NCI-H510A (cell line): Measurements from ENCODE around the gene TXNDC2.
"Not testable (repeated sequence)": the region's sequence is repeated elsewhere in the genome, so short reads cannot be mapped to it uniquely, and the experiment has no call there.

Experiments
- DNase-seq: peaks from one replicate; lab custom pipeline; 2025; lab: John Stamatoyannopoulos, UW

The TXNDC2 gene

DNA sequence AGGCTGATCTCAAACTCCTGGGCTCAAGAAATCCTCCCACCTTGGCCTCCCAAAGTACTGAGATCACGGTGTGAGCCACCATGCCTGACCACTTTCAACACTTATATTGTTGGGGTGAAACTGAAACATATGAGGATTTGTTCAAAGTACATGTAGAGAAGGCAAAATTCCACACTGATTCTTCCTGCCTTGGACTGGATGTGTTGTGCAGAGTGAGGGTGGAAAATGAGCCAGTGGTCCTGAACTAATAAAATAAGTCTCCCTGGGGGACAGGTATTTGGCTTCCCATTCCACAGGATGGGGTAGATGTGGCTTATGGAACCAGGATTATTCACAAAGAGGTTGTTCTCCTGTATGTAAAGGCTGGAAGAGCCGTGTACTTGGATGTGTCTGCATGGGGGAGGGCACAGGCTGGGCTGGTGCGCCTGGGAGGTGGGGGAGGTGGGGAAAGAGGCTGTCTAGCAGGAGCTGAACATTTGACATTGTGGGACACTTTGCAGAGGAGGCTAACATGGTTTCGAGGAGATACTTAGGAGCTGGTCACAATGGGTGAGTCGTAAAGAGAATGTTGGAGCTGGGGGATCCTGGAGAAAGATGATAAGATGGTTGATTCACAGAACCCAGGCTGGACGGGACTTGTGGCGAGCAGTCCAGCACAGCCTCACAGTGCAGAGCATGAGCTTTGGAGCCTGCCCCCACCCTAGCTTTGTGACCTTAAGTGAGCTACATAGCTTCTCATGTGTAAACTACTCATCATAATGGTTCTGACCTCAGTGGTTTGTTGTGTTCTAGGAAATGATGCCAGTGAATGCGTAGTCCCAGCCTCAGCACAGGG lies at the start of gene TXNDC2:
TSS of gene TXNDC2 (plus strand) at position 804 of the 835 bp plus-strand sequence. CDS start 708 bp downstream, outside the sequence.
- DNase-seq = no peak

DNA sequence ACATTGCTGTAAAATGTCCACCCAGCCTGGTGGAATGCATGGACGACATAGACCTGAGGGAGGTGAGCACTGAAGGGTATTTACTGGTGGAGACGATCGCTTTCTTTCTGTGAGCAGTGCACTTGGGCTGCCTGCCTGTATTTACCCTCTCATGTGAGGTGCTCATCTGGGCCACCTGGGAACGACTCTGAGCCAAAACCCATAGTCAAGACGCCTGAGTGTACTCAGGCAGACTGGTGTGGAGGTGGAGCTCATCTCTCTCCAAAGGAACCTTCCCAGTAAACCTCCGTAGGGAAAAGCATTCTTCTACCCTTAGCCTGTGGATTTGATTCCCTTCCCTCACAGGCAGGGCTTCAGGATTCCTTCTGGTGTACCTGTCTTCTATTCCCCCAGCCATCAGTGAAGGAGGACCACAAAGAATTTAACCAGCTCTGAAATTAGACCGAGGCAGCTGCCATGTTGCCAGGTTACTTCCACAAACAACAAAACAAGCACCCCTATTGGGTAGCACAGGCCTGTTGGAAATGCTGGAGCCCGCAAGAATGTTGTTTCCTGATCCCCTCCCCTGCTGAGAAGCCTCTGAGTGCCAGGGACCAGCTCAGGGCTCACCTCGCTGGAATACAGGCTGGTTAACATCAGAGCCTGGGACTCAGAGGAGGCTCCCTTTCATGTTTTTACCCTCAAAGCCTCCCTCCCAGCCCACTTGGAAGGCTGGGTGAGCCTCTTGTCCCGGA lies 47.5 kb upstream of the TXNDC2 start:
- peak; percentile 39 for DNase-seq

DNA sequence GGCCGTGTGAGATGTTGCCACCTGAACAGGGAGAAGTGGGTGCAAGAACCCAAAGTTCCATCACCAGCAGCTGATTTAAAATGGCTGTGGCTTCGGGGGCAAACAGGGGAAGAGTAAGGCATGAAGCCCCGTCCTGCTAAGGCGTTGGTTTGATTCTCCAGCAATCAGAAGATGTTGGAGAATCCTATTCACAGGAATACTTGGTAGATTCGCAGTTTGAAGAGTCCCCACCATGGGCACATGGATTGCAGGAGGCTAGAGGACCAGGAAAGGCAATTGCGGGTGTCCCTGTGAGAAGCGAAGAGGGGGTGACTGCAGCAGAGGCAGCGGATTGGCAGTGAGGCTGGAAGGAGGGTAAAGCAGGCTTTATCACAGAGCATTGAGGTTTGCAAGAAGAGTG lies 46.6 kb upstream of the TXNDC2 start:
- no peak for DNase-seq

DNA sequence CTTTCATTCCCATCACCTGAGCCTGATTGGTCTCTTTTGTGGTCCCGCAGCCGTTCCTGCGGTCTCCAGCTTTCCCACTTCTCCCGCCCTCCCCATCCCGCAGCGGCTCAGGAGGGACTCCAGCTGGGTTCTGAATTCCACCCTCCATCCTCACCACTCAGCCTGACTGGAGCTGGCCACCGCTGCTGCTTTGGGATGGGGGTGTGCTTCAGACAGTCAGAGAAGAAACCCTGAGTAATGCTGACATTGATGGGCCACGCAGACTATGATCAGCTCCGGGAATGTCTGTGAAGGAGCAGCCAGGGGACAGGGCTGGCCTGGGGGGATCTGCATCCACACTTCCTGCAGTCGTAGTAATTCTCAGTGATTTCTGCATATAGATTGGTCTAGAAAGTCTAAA lies 45.9 kb upstream of the TXNDC2 start:
- DNase-seq = no peak

DNA sequence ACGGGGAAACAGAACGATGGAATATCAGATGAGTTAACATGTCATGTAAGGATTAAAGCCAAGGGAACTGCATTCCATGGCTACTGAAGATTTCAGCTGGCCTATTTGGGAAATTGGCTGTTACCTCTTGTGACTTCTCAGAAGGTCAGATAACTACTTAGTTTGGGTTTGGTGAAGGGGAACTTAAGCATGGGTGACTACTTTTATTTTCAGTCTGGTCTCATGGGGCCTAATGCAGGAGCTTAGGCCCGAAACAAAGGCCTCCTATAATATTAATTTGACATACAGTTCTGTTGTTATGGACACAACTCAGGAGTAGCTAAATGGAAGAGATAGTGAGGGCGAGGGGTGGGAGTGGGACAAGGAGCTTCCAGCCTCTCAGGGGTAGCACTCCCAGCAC lies 44.0 kb upstream of the TXNDC2 start:
- no peak for DNase-seq

DNA sequence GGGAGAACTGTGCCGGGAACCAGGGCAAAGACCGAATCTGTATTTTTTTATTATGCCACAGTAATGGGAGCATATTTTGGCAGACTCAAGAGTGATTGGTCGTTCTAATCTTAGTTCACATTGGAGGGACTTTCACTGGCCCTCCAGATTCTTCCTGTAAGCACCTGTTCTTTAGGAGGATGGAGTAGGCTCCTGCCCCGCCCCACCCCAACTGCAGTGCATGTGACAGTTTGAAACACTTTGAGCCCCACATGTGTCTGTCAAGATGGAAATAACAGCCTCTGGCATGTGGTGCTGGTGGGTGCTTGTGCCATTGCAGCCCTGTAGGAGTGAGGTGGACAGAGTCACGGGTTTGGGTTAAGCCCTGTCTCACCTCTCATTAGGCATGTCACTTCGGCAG lies 43.3 kb upstream of the TXNDC2 start:
- DNase-seq = no peak

DNA sequence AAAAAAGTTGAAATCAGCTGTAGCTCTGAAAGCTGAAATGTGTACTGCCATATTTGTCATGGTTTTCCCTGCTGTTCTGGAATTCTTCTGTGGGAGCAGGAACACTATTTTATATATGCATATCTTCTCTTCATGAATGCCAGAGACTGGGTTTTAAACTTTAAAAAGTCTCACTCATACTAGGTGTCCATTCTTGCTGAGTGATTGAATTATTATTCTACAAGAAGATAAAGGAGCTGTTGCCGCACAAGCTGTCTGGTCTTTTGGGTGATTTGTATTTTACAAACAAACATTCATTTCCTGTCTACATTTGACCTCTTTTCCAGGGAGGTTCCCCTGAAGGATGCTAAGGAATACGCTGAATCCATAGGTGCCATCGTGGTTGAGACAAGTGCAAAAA lies 40.5 kb upstream of the TXNDC2 start:
- no peak for DNase-seq

DNA sequence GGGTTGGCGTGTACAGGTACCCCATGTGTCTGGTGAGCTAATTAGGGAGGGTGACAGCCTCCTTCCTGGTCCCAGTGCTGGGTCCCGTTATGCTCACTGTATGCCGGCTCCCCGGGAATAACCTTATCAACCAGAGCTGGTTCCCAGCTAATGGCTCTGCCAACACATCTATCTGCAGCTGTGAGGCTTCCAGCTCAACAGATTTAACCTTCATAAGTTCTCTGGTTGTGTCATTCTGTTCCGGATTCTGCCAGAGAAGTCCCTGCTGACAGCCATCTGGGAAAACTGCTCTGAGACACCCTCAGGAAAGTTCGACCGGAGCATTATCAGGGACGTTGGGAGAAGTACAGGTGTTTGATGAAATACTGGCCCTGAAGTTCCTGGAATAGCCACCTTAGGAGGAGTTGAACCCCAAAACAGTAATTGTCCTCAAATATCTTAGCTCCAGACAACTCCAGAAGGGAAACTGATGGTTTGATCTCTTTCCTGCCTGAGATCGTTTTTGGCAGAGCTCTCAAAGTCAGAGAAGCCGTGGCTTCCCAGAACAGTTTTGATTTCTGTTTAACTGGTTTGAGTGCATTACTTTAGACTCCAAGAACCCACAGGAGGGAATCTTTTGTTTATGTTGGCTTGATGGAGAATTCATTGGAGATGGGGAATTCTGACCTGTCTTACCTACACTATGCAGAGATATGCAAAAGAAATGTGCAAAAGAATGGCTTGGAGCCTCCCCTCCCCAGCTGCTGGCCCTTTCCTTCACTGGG lies 39.4 kb upstream of the TXNDC2 start:
- DNase-seq = no peak

DNA sequence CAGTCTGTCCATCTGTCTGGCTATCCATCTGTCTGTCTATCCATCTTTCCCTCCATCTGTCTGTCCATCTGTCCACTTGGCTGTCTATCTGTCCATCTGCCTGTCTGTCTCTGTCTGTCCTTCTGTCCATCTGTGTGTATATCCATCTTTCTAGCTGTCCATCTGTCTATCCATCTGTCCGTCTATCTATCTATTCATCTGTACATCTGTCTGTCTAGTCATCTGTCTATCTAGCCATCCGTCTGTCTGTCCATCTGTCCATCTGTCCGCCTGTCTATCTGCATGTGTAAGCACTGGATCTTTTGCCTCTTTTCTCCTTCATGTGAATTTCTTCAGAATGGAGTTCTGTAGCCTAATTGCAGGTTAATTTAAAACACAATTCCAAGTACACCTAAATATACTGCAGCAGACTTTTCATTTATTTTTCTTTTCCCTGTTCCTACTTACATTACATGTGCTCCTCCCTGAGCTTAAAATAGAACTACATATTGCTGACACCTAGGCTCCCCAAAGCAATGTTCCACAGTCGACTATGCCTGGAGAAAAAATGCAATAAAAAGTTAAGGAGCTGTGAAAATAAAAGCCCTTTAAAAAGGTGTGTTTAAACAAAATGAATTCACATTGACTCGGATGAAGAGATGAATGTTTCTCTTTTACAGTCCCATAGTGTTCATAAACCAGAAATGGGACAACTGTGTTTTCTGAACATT lies 37.4 kb upstream of the TXNDC2 start:
- DNase-seq = no peak

DNA sequence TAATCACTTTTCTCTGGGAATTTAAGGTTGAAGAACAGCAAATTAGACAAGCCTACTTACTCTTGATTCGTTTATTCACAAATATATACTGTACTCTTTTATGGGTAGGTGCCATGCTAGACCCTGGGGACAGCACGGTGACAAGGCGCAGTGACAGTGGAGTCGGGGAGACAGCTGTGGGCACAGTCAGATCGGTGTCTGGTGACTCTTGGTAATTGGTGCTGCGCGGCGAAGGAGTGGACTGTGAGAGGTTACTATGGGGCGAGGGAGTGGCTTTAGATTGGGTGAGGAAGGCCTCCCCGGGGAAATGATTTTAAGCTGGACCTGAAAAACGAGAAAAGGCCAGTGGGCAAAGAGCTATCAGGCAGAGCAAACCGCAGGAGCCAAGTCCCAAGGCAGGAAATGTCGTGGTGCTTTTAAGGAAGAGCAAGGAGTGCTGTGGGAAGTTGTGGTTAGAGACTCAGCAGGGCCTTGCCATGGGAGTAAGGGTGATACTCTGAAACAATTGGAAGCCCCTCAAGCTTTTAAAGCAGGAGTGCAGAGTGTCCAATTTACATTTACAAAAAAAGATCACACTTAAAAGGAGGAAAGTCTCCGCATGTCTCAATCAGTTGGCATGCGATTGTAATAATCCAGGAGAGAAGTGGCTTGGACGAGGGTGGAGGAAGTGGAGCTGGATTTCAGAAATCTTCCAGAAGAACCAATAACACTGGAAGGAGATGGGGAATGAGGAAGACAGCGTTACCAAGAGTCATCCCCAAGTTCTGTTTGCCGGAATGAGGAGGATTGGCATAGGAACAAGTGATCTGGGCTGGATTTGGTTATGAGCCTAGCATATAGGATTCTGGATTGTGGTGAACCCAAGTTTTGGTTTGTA lies 36.1 kb upstream of the TXNDC2 start:
- no peak for DNase-seq

DNA sequence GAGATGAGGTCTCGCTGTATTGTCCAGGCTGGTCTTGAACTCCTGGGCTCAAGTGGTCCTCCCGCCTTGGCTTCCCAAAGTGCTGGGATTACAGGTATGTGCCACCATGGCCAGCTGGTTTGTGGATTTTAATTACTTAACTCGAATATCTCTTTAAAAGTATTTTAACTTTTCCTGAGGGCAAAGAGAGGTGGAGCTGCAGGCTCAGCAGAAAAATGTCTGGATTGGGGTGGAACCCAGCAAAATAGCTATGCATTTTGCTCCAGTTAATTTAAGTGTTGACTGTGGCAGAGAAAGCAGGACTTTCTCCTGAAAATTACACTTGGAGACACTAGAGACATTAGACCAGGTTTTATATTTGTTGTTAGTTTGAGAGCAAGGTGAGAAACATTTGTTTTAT lies 35.5 kb upstream of the TXNDC2 start:
- no peak for DNase-seq

DNA sequence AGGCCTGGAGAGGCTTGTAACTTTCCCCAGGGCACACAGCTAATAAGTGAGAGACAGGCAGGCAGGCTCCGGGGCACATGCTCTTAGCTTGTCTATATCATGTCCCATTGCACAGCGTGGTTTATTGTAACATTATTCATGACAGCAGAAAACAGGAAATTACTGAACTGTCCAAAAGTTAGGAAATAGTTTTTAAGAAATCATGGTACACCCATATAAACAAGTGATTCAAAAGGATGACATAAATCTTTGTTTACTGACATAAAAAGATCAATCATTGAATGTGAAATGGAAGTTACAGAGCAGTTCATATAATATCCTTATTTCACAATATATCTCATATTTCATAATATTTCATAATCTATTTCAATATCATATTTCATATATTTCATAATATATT lies 34.3 kb upstream of the TXNDC2 start:
- no peak for DNase-seq

DNA sequence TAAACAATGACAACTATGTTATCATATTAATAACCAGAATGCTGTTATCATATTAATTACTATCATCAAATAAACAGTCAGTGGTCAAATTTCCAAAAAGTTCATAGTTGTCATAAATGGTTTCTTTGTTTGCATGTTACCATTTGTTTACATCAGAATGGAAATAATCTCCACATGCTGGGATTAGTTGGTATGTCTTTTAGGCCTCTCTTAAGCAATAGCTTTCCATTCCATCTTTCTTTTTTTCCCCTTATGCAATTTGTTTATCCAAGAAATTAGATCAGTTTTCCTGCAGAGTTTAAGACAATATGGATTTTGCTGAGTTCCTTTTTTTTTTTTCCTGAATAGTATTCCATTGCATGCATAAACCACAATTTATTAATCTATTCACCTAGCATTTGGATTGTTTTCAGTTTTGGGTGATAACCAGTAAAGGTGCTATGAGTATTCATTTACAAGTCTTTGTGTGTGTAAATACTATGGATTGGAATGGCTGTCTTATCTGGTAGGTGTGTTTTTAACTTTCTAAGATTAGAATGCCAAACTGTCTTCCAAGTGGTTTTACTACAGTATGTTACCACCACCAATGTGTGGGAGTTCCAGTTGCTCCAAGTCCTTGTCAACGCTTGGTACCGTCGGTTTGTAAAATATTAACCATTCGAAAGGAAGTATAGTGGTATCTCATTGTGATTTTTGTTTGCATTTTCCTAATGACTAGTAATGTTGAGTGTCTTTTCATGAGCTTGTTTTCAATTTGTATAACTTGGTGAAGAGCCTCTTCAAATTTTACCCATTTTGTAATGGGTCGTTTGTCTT lies 33.3 kb upstream of the TXNDC2 start:
- no peak for DNase-seq

DNA sequence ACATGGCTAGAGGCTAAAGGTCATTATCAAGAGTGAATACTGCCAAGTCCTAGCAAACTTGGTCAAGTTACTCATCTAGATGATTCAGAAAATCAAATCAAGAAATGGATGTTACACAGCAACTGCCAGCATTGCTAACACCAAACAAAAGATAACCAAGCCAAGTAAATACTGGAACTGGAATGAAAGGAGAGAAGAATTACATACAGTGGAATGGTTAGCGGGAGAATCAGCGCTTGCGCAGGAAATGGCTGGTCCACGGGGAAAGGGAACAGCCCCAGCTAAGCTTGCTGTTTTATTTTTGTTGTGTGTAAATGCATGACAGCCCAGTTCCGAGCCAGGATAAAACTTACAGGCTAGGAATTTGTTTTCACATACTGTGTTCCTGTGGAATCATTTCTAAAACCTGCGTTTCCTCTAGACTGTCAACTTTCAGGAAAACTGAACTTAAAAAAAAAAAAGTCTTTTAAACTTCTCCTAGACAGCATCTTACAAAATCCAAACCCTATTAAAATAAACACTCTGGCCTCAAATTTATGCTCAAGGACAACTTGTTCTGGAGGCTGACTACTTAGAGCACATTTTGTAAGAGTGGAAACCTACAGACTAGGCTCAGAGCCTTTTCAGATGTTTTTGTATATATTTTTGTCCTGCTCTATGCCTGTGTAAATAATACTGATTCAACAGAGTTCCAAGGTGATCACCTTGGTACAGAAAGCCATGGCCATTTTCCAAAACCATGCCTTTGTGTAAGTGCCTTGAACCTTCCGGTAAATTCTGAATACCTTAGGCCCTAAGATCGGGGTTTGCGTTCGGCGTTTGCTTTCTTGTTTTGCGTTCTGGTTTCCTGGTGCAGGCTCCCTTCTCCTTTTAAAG lies 30.7 kb upstream of the TXNDC2 start:
- no peak for DNase-seq

DNA sequence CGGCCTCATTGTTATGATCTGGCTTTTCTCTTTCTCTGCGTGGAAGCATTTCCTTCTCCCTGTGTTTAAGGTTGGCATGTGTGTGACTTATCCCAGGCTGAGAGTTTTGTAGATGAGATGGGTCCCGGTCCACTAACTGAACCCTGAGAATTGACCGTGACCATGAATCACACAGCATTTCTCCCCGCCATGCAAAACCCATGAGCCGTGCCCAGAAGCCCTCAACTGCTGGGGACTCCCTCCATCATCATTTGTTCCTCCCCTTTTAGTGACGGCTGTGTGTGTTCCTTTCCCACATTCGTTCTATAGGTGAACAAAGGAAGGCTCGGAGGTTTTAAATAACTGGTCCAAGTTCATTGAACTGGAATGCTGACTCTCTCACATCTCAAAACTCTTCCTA lies 30.1 kb upstream of the TXNDC2 start:
- DNase-seq = no peak

DNA sequence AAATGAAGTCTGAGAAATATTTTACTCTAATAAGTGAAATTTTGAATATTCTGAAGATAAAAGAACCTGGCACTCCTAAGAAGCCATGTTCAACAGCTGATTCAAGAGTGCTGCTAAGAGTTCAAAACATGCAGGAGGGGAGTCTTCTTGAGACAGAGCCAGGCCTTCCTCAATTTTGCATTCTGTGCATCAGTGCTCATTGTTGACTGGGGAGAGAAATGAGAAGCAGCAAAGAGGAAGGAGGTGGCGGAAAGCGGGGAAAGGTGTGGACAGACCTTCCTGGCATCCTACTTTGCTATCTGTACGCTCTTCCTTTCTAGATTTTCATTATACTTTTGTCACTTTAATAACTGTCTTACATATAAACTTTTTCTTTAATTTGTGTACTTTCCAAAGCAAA lies 29.7 kb upstream of the TXNDC2 start:
- DNase-seq = no peak

DNA sequence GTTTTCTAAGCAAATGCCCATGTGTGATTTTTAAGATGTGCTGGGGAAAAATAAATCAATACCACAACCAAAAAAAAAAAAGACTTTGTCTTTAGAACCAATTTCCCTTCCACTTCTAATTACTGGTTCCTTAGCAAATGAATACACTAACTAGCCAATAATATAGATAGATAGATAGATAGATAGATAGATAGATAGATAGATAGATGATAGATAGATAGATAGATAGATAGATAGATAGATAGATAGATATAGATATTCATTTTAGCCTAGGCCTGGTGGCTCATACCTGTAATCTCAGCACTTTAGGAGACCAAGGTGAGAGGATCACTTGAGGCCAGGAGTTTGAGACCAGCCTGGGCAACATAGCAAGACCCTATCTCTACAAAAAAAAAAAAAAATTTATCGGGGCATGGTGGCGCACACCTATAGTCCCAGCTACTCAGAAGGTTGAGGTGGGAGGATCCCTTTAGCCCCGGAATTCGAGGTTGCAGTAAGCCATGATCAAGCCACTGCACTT lies 28.2 kb upstream of the TXNDC2 start:
- DNase-seq = not testable (repeated sequence)

DNA sequence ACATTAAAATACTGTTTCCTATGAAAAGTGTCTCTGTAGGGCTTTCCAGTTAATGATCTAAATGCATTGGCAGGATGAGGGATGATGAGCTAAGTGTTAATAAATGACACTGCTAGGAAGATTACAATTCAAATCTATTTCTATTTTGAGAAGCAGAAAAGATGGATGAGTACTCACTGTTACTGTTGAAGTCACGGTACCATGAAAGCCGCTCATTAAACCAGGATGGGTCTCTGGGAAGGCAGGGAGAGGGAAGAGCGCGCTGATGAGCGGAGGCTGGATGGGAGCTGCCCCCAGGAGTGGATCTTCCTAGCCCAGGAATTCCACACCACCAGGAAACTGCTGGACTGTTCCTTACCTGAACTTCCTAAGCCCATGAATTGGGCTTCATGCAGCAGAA lies 27.1 kb upstream of the TXNDC2 start:
- DNase-seq = no peak

DNA sequence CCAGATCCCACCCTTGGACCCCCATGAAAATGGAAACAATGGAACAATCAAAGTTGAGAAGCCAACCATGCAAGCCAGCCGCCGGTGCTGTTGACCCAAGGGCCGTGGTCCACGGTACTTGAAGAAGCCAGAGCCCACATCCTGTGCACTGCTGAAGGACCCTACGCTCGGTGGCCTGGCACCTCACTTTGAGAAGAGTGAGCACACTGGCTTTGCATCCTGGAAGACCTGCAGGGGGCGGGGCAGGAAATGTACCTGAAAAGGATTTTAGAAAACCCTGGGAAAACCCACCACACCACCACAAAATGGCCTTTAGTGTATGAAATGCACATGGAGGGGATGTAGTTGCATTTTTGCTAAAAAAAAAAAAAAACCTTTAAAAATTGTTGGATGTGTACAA lies 26.5 kb upstream of the TXNDC2 start:
- DNase-seq = no peak
